Endothelial cell of umbilical vein (primary cell): ENCODE results near the gene OR5M8. TPM values are rescaled to one million over a fixed set of nuclear protein-coding genes. Genes with fewer than 3 reads are reported as not detected.

ENCODE experiments used
- BruUV-seq: library from RNA; stranded (reverse); fragments of 400-500 nt; replicated peaks from 2 replicates; lab custom pipeline; 2021; lab: Mats Ljungman, UMichigan
- CTCF ChIA-PET: fragments of 300-600, 350-600 bp; sonication (Branson Sonifier 250); formaldehyde crosslinking; loops from one replicate; lab custom pipeline; 2021; ENCODE audit warnings: antibody characterized with exemption, inconsistent platforms; lab: Charles Lee
- POLR2A ChIA-PET: fragments of 300-600, 350-600 bp; sonication (Branson Sonifier 250); formaldehyde crosslinking; loops from one replicate; lab custom pipeline; 2021; ENCODE audit warnings: antibody characterized with exemption, inconsistent platforms; lab: Charles Lee
- DNase-seq: peaks from one replicate; pipeline ENCODE4 v3.0.0-alpha.2; 2011; ENCODE audit warnings: low read depth, low spot score
- FAIRE-seq: peaks from 2 replicates; lab custom pipeline; 2011; peaks lifted over from hg19 to GRCh38; lab: Jason Lieb, UNC
- H2AFZ ChIP-seq: 2 replicates; pipeline ENCODE4 v1.6.0; 2012; ENCODE audit warnings: low read depth, low read length, control low read depth, inconsistent platforms
- H3K27ac ChIP-seq: 2 replicates; pipeline ENCODE4 v1.5.1; 2011; ENCODE audit warnings: low read depth, mild to moderate bottlenecking, control low read depth, low read length, moderate library complexity; ENCODE audit not compliant: insufficient read depth
- H3K27me3 ChIP-seq, 2 experiments: 2 replicates each; pipeline versions ENCODE4 v1.6.0 to v1.6.1; 2011; ENCODE audit warnings: low read length in 2 of 2, mixed read lengths in 1 of 2; ENCODE audit not compliant: control insufficient read depth in 2 of 2, insufficient read depth in 2 of 2
- H3K36me3 ChIP-seq, 2 experiments: 2 replicates in 1 of 2; 3 replicates in 1 of 2; pipeline ENCODE4 v1.5.1; 2011; ENCODE audit warnings: low read length in 2 of 2, mild to moderate bottlenecking in 1 of 2, moderate library complexity in 1 of 2; ENCODE audit not compliant: control insufficient read depth in 2 of 2, insufficient read depth in 2 of 2; ENCODE audit errors: extremely low read depth in 1 of 2
- H3K4me1 ChIP-seq: 3 replicates; pipeline ENCODE4 v1.5.1; 2011; ENCODE audit warnings: mild to moderate bottlenecking, low read length; ENCODE audit not compliant: control insufficient read depth, insufficient read depth; ENCODE audit errors: extremely low read depth
- H3K4me2 ChIP-seq: 2 replicates; pipeline ENCODE4 v1.6.1; 2011; ENCODE audit warnings: low read length, control low read depth, mixed read lengths; ENCODE audit not compliant: insufficient read depth
- H3K4me3 ChIP-seq, 3 experiments: fragments of 200-600 bp in 1 of 3; sonication (generic), shearing (Covaris generic) in 1 of 3; replicated peaks in 1 of 3; 2 replicates each; pipeline ENCODE4 v1.5.1; 2011 to 2016; ENCODE audit warnings: control low read depth in 3 of 3, low read length in 3 of 3, mild to moderate bottlenecking in 2 of 3, inconsistent platforms in 1 of 3, low read depth in 1 of 3, moderate library complexity in 1 of 3; ENCODE audit not compliant: insufficient read depth in 1 of 3
- H3K79me2 ChIP-seq: 2 replicates; pipeline ENCODE4 v1.6.0; 2012; ENCODE audit warnings: low read length, inconsistent platforms; ENCODE audit not compliant: control insufficient read depth, insufficient read depth
- H3K9ac ChIP-seq: replicated peaks from 2 replicates; pipeline ENCODE3; 2011; ENCODE audit warnings: low read length, control low read depth; ENCODE audit not compliant: insufficient read depth; ENCODE audit errors: extremely low read depth
- H3K9me1 ChIP-seq: replicated peaks from 3 replicates; pipeline ENCODE4 v1.6.0; 2011; ENCODE audit warnings: mild to moderate bottlenecking, low read length; ENCODE audit not compliant: control insufficient read depth, insufficient read depth; ENCODE audit errors: extremely low read depth
- H3K9me3 ChIP-seq: replicated peaks from 2 replicates; pipeline ENCODE4 v1.5.1; 2012; ENCODE audit warnings: low read length, inconsistent platforms; ENCODE audit not compliant: control insufficient read depth, insufficient read depth
- H4K20me1 ChIP-seq: replicated peaks from 2 replicates; pipeline ENCODE3; 2011; ENCODE audit warnings: mild to moderate bottlenecking, low read length; ENCODE audit not compliant: control insufficient read depth, insufficient read depth; ENCODE audit errors: extremely low read depth
- CTCF ChIP-seq, 2 donors: IDR thresholded peaks; 1 replicate in 1 of 2; 2 replicates in 1 of 2; pipeline ENCODE4 v1.5.1; 2011; ENCODE audit warnings: low read length in 2 of 2, mild to moderate bottlenecking in 2 of 2, moderate library complexity in 2 of 2, control low read depth in 1 of 2, inconsistent platforms in 1 of 2, low read depth in 1 of 2; ENCODE audit not compliant: insufficient read depth in 1 of 2; ENCODE audit errors: extremely low read depth in 1 of 2
- EZH2 ChIP-seq: IDR thresholded peaks from 2 replicates; pipeline ENCODE4 v1.6.1; 2012; ENCODE audit warnings: borderline replicate concordance, low read depth, mild to moderate bottlenecking, moderate library complexity, low read length, inconsistent platforms; ENCODE audit not compliant: severe bottlenecking
- FOS ChIP-seq: IDR thresholded peaks from 2 replicates; pipeline ENCODE4 v1.6.1; 2011; ENCODE audit warnings: mild to moderate bottlenecking, low read length, moderate library complexity, borderline replicate concordance; ENCODE audit not compliant: insufficient read depth
- GATA2 ChIP-seq: IDR thresholded peaks from 2 replicates; pipeline ENCODE4 v1.7.0; 2011; ENCODE audit warnings: low read depth, mild to moderate bottlenecking, moderate library complexity, mixed read lengths, low read length; ENCODE audit not compliant: insufficient read length, insufficient read depth
- JUN ChIP-seq: IDR thresholded peaks from 2 replicates; pipeline ENCODE4 v1.6.1; 2011; ENCODE audit warnings: borderline replicate concordance, low read depth; ENCODE audit not compliant: insufficient read length, insufficient read depth
- MAX ChIP-seq: IDR thresholded peaks from 2 replicates; pipeline ENCODE4 v1.6.1; 2011; ENCODE audit not compliant: insufficient read depth, insufficient read length
- MYC ChIP-seq: IDR thresholded peaks from one replicate; pipeline ENCODE4 v1.6.1; 2011; ENCODE audit warnings: mild to moderate bottlenecking, low read depth, low read length
- POLR2A ChIP-seq: IDR thresholded peaks from 2 replicates; pipeline ENCODE4 v1.6.1; 2012; ENCODE audit warnings: low read depth, mild to moderate bottlenecking, control low read depth, low read length
- POLR2AphosphoS5 ChIP-seq: IDR thresholded peaks from 2 replicates; pipeline ENCODE4 v1.6.1; 2012; ENCODE audit warnings: low read depth, mild to moderate bottlenecking, control low read depth, low read length, moderate library complexity; ENCODE audit not compliant: insufficient read depth
- dilution Hi-C: fragments of 300-500 bp; cut with MboI; formaldehyde crosslinking; loops from one replicate; pipeline ENCODE4 v1.15.0; 2019; ENCODE audit warnings: low sequenced_read_pairs; ENCODE audit not compliant: extremely low pct_ligation_motif_present
- intact Hi-C: fragments of 100-400 bp; cut with micrococcal nuclease; formaldehyde crosslinking; loops from one replicate; pipeline ENCODE4 v1.10.0; 2022
- polyA plus RNA-seq, 4 experiments: library from polyadenylated mRNA; depleted of rRNA in 3 of 4; stranded (reverse) in 3 of 4; unstranded in 1 of 4; fragments of >200 nt; gene quantifications; 2 replicates each; pipeline versions ENCODE4 v1.2.1 to v1.2.3, GENCODE V29; 2011 to 2012; ENCODE audit warnings: missing spikeins in 1 of 4
- total RNA-seq: library from RNA; stranded (reverse); gene quantifications from 2 replicates; pipeline ENCODE4 v1.2.3, GENCODE V29; 2021

The OR5M8 gene
- total and polyA plus RNA-seq, 2 donors (not counting 3 experiments of a cell fraction or from before 2014, with no cell fraction given): not detected

- Histone ChIP-seq H3K9ac (no peak overlapping the region), H3K79me2 (no peaks in the 10 kb centered on the region), H3K9me1 (no peaks in the 10 kb centered on the region), H3K4me1 (no peaks in the 10 kb centered on the region), H3K27ac (no peak overlapping the region), H3K36me3 (no peaks in the 10 kb centered on the region), H2AFZ (no peak overlapping the region), H3K9me3 (peaks cover 4% of the 10 kb centered on the region), H3K27me3 (no peaks in the 10 kb centered on the region), H3K4me2 (no peak overlapping the region), H4K20me1 (no peaks in the 10 kb centered on the region), H3K4me3 (no peak overlapping the region)
- CTCF ChIA-PET: no interaction called here
- POLR2A ChIA-PET: no interaction called here
- TF ChIP-seq POLR2AphosphoS5 (no peak), POLR2A (no peak)
- no TSS peak for BruUV-seq
- dilution Hi-C loops (no loop called here), intact Hi-C loops (no loop called here)
- DNase-seq (no peak), FAIRE-seq (no peak)
These were observed 40.7 kb upstream of the OR5M8 start for GRCh38 chr11:56531856-56532255.

- Histone ChIP-seq H2AFZ (no peak overlapping the region), H3K4me2 (no peak overlapping the region), H3K36me3 (no peaks in the 10 kb centered on the region), H3K9ac (no peak overlapping the region), H3K9me1 (no peaks in the 10 kb centered on the region), H3K27ac (no peak overlapping the region), H3K79me2 (no peaks in the 10 kb centered on the region), H3K4me3 (no peak overlapping the region), H3K9me3 (peaks cover 5% of the 10 kb centered on the region), H4K20me1 (no peaks in the 10 kb centered on the region), H3K4me1 (no peaks in the 10 kb centered on the region), H3K27me3 (no peaks in the 10 kb centered on the region)
- DNase-seq (no peak), FAIRE-seq (no peak)
- ChIA-PET POLR2A (no interaction called here), CTCF (no interaction called here)
- TF ChIP-seq GATA2 (no peak), POLR2A (no peak), MYC (no peak), CTCF (IDR thresholded peaks at IDR 0.05; ENCODE audit: extremely low read depth in 1 of 2, insufficient read depth in 1 of 2, low read depth in 1 of 2, low read length in 2 of 2) (no peak), JUN (no peak), MAX (no peak), EZH2 (no peak), POLR2AphosphoS5 (no peak), FOS (no peak)
- BruUV-seq: no TSS peak
- dilution Hi-C loops (no loop called here), intact Hi-C loops (no loop called here)
These were observed 30.8 kb upstream of the OR5M8 start for GRCh38 chr11:56522008-56522407.
